ENCODE results near the gene DRD2. TPM values are rescaled to one million over a fixed set of nuclear protein-coding genes. Genes with fewer than 3 reads are reported as not detected.

Gene DRD2
- total RNA-seq, 2 donors from 2014 or later: not detected

Other genes with a start within 250 kb of the DRD2 start
- gene TTC12, start 160.8 kb downstream of the DRD2 start, total RNA-seq: 10 to 100 TPM; 31.1 to 36.5 TPM
- 1 to 10 TPM; 2.0 to 2.4 TPM for gene ANKK1, start 87.6 kb downstream of the DRD2 start, total RNA-seq
- gene TMPRSS5, start 230.9 kb upstream of the DRD2 start, total RNA-seq: 1 to 10 TPM; 1.5 to 1.9 TPM

All from T-helper 17 cell (primary cell).